H1 (cell line): ENCODE measurements around the gene TRAPPC3. TPM values are rescaled to one million over a fixed set of nuclear protein-coding genes. Genes with fewer than 3 reads are reported as not detected.

Source experiments
- CTCF ChIA-PET: fragments of 300-600 bp; sonication (Branson Sonifier 250); formaldehyde crosslinking; loops from one replicate; lab custom pipeline; 2021; ENCODE audit not compliant: partially characterized antibody; lab: Charles Lee
- POLR2A ChIA-PET: fragments of 300-600 bp; sonication (Branson Sonifier 250); formaldehyde crosslinking; loops from one replicate; lab custom pipeline; 2021; ENCODE audit warnings: inconsistent platforms; ENCODE audit not compliant: partially characterized antibody; lab: Charles Lee
- DNase-seq, 2 experiments: peaks; one replicate each; pipeline versions ENCODE4 v3.0.0 to v3.0.0-alpha.2; 2010 to 2022; ENCODE audit warnings: low spot score in 2 of 2, low read depth in 1 of 2, mixed read lengths in 1 of 2
- FAIRE-seq: peaks from 2 replicates; lab custom pipeline; 2011; peaks lifted over from hg19 to GRCh38; lab: Jason Lieb, UNC
- H2AFZ ChIP-seq: 2 replicates; pipeline ENCODE4 v1.8.1; 2012; ENCODE audit warnings: low read length, inconsistent platforms
- H2AK5ac ChIP-seq: 2 replicates; pipeline ENCODE4 v1.6.1; 2013; ENCODE audit warnings: low read depth, low read length
- H2BK120ac ChIP-seq: replicated peaks from 2 replicates; pipeline ENCODE3; 2013; ENCODE audit warnings: low read depth, low read length, inconsistent platforms
- H2BK12ac ChIP-seq: 2 replicates; pipeline ENCODE4 v1.6.1; 2013; ENCODE audit warnings: low read depth, low read length
- H2BK15ac ChIP-seq: 2 replicates; pipeline ENCODE4 v1.6.1; 2013; ENCODE audit warnings: low read length
- H2BK20ac ChIP-seq: 2 replicates; pipeline ENCODE4 v1.6.1; 2013; ENCODE audit warnings: low read length
- H2BK5ac ChIP-seq: 2 replicates; pipeline ENCODE4 v1.6.1; 2013; ENCODE audit warnings: low read depth, low read length
- H3K14ac ChIP-seq: 2 replicates; pipeline ENCODE4 v1.6.1; 2013; ENCODE audit warnings: inconsistent platforms; ENCODE audit not compliant: insufficient read length
- H3K18ac ChIP-seq: 2 replicates; pipeline ENCODE4 v1.6.1; 2013; ENCODE audit warnings: low read length; ENCODE audit errors: extremely low read depth
- H3K23ac ChIP-seq: 2 replicates; pipeline ENCODE4 v1.6.1; 2013; ENCODE audit warnings: inconsistent platforms; ENCODE audit not compliant: insufficient read length
- H3K23me2 ChIP-seq: 2 replicates; pipeline ENCODE4 v1.6.1; 2013; ENCODE audit warnings: low read depth, low read length
- H3K27ac ChIP-seq: 2 replicates; pipeline ENCODE4 v1.6.1; 2011; ENCODE audit warnings: low read depth, low read length, inconsistent platforms
- H3K27me3 ChIP-seq, 4 experiments: replicated peaks in 1 of 4; 1 replicate in 1 of 4; 2 replicates in 3 of 4; pipeline versions ENCODE4 v1.6.1 to v1.8.1; 2011 to 2013; ENCODE audit warnings: low read length in 3 of 4, mild to moderate bottlenecking in 3 of 4, inconsistent platforms in 2 of 4, mixed read lengths in 2 of 4, moderate library complexity in 1 of 4; ENCODE audit not compliant: control insufficient read depth in 3 of 4, insufficient read depth in 3 of 4; ENCODE audit errors: extremely low read depth in 1 of 4
- H3K36me3 ChIP-seq, 4 experiments: 2 replicates each; pipeline versions ENCODE4 v1.6.1 to v1.8.1; 2011 to 2013; ENCODE audit warnings: mild to moderate bottlenecking in 4 of 4, low read length in 3 of 4, moderate library complexity in 2 of 4, control low read depth in 1 of 4, inconsistent platforms in 1 of 4; ENCODE audit not compliant: insufficient read depth in 4 of 4, control insufficient read depth in 2 of 4
- H3K4ac ChIP-seq: replicated peaks from 2 replicates; pipeline ENCODE3; 2013; ENCODE audit warnings: low read length, low read depth, mixed read lengths, inconsistent platforms; ENCODE audit not compliant: insufficient read length
- H3K4me1 ChIP-seq, 4 experiments: replicated peaks in 1 of 4; 1 replicate in 1 of 4; 2 replicates in 3 of 4; pipeline versions ENCODE4 v1.6.1 to v1.8.1; 2011 to 2013; ENCODE audit warnings: low read length in 3 of 4, inconsistent platforms in 2 of 4, mixed read lengths in 1 of 4; ENCODE audit not compliant: insufficient read depth in 4 of 4, control insufficient read depth in 3 of 4
- H3K4me2 ChIP-seq, 2 experiments: 2 replicates each; pipeline versions ENCODE4 v1.6.1 to v1.8.1; 2011 to 2013; ENCODE audit warnings: low read depth in 2 of 2, low read length in 2 of 2, control low read depth in 1 of 2, inconsistent platforms in 1 of 2, mild to moderate bottlenecking in 1 of 2; ENCODE audit not compliant: insufficient read depth in 1 of 2
- H3K4me3 ChIP-seq, 4 experiments: fragments of 200-600, 300-600 bp in 1 of 4; sonication (generic), shearing (Covaris generic), sonication (Bioruptor Twin) in 1 of 4; 2 replicates each; pipeline versions ENCODE4 v1.5.1 to v1.8.1; 2011 to 2016; ENCODE audit warnings: low read length in 4 of 4, low read depth in 3 of 4, control low read depth in 2 of 4, inconsistent platforms in 2 of 4, mild to moderate bottlenecking in 2 of 4, mixed read lengths in 1 of 4, moderate library complexity in 1 of 4; ENCODE audit not compliant: insufficient read depth in 2 of 4; ENCODE audit errors: extremely low read depth in 1 of 4
- H3K56ac ChIP-seq: replicated peaks from 2 replicates; pipeline ENCODE3; 2013; ENCODE audit warnings: low read depth, mild to moderate bottlenecking, mixed read lengths, low read length, inconsistent platforms; ENCODE audit not compliant: insufficient read length
- H3K79me1 ChIP-seq: 2 replicates; pipeline ENCODE4 v1.6.1; 2013; ENCODE audit warnings: low read depth, low read length, control low read depth
- H3K79me2 ChIP-seq, 2 experiments: 2 replicates each; pipeline versions ENCODE4 v1.6.1 to v1.8.1; 2012 to 2013; ENCODE audit warnings: low read length in 2 of 2, mild to moderate bottlenecking in 2 of 2, inconsistent platforms in 1 of 2; ENCODE audit not compliant: insufficient read depth in 2 of 2, control insufficient read depth in 1 of 2
- H3K9ac ChIP-seq, 4 experiments: replicated peaks in 1 of 4; 1 replicate in 1 of 4; 2 replicates in 3 of 4; pipeline versions ENCODE4 v1.6.1 to v1.8.1; 2011 to 2013; ENCODE audit warnings: low read depth in 3 of 4, low read length in 3 of 4, control low read depth in 2 of 4, mild to moderate bottlenecking in 2 of 4, moderate library complexity in 2 of 4, inconsistent platforms in 1 of 4; ENCODE audit errors: extremely low read depth in 1 of 4
- H3K9me3 ChIP-seq, 2 experiments: 2 replicates each; pipeline versions ENCODE4 v1.6.1 to v1.8.1; 2012 to 2013; ENCODE audit warnings: mild to moderate bottlenecking in 2 of 2, moderate library complexity in 2 of 2, control low read depth in 1 of 2, inconsistent platforms in 1 of 2, low read depth in 1 of 2, low read length in 1 of 2, mixed read lengths in 1 of 2; ENCODE audit not compliant: insufficient read depth in 2 of 2
- H4K20me1 ChIP-seq, 2 experiments: replicated peaks in 1 of 2; 2 replicates each; pipeline versions ENCODE3 to v1.8.1; 2011 to 2013; ENCODE audit warnings: inconsistent platforms in 2 of 2, low read length in 2 of 2, mild to moderate bottlenecking in 1 of 2; ENCODE audit not compliant: insufficient read depth in 2 of 2, control insufficient read depth in 1 of 2
- H4K5ac ChIP-seq: 2 replicates; pipeline ENCODE4 v1.6.1; 2013; ENCODE audit warnings: low read length, low read depth, mixed read lengths, inconsistent platforms; ENCODE audit not compliant: insufficient read length
- H4K8ac ChIP-seq: 2 replicates; pipeline ENCODE4 v1.8.0; 2013; ENCODE audit warnings: mild to moderate bottlenecking, moderate library complexity, low read length, inconsistent platforms; ENCODE audit not compliant: insufficient read depth; ENCODE audit errors: extremely low read depth
- H4K91ac ChIP-seq: replicated peaks from 2 replicates; pipeline ENCODE3; 2013; ENCODE audit warnings: low read length, mixed read lengths, inconsistent platforms; ENCODE audit not compliant: insufficient read length
- ATF2 ChIP-seq: IDR thresholded peaks from 2 replicates; pipeline ENCODE4 v1.6.1; 2012; ENCODE audit warnings: low read length, inconsistent platforms
- BRCA1 ChIP-seq: IDR thresholded peaks from 2 replicates; pipeline ENCODE4 v1.6.1; 2012; ENCODE audit warnings: low read depth, low read length, improper control_type of control experiment
- CHD2 ChIP-seq: IDR thresholded peaks from 2 replicates; pipeline ENCODE4 v1.6.1; 2012; ENCODE audit warnings: low read length, improper control_type of control experiment
- GTF2F1 ChIP-seq: IDR thresholded peaks from 2 replicates; pipeline ENCODE4 v1.6.1; 2012; ENCODE audit warnings: low read depth, low read length, improper control_type of control experiment, borderline replicate concordance
- JUND ChIP-seq: IDR thresholded peaks from 2 replicates; pipeline ENCODE4 v1.6.1; 2011; ENCODE audit warnings: mild to moderate bottlenecking, improper control_type of control experiment, low read length
- KDM1A ChIP-seq: fragments of 200-600, 300-600 bp; sonication (generic); IDR thresholded peaks from 2 replicates; pipeline ENCODE4 v1.7.1; 2016; ENCODE audit warnings: mild to moderate bottlenecking, low read length, borderline replicate concordance
- KDM4A ChIP-seq: IDR thresholded peaks from one replicate; pipeline ENCODE4 v1.7.1; 2012; ENCODE audit warnings: low read depth, mild to moderate bottlenecking, moderate library complexity, low read length, inconsistent platforms; ENCODE audit not compliant: severe bottlenecking
- POLR2A ChIP-seq, 2 experiments: IDR thresholded peaks; 1 replicate in 1 of 2; 2 replicates in 1 of 2; pipeline ENCODE4 v1.6.1; 2011; ENCODE audit warnings: low read depth in 2 of 2, low read length in 2 of 2, mild to moderate bottlenecking in 2 of 2; ENCODE audit errors: control extremely low read depth in 1 of 2
- RAD21 ChIP-seq, 2 experiments: IDR thresholded peaks in 1 of 2; conservative IDR thresholded peaks in 1 of 2; 2 replicates each; pipeline ENCODE4 v1.6.1; 2011; ENCODE audit warnings: low read depth in 2 of 2, low read length in 2 of 2, improper control_type of control experiment in 1 of 2, inconsistent platforms in 1 of 2, mild to moderate bottlenecking in 1 of 2, moderate library complexity in 1 of 2
- TBP ChIP-seq: IDR thresholded peaks from 2 replicates; pipeline ENCODE4 v1.6.1; 2011; ENCODE audit warnings: low read depth, low read length, improper control_type of control experiment
- USF2 ChIP-seq: IDR thresholded peaks from 2 replicates; pipeline ENCODE4 v1.6.1; 2011; ENCODE audit warnings: low read length, improper control_type of control experiment
- WGBS, 2 experiments: shearing (Covaris generic) in 1 of 2; methylation state at CpG; one replicate each; pipeline versions ENCODE4 v1.1.6 to v1.1.7; 2013 to 2015; ENCODE audit warnings: low lambda C conversion rate in 2 of 2, mixed read lengths in 2 of 2, inconsistent platforms in 1 of 2, low coverage in 1 of 2, missing lambda C conversion rate in 1 of 2; ENCODE audit not compliant: insufficient replicate concordance in 2 of 2, insufficient coverage in 1 of 2, insufficient read length in 1 of 2; ENCODE audit errors: extremely low coverage in 1 of 2, missing lambda C conversion rate in 1 of 2; 5-methylcytosine and 5-hydroxymethylcytosine counted together
- polyA plus RNA-seq, 7 experiments: library from polyadenylated mRNA; depleted of rRNA in 3 of 7; stranded (reverse) in 5 of 7; unstranded in 2 of 7; fragments of >200 nt in 5 of 7; fragments of 200-250 nt in 2 of 7; gene quantifications; 1 replicate in 5 of 7; 2 replicates in 1 of 7; 4 replicates in 1 of 7; pipeline versions ENCODE4 v1.2.1 to v1.2.3, GENCODE V29; 2011 to 2013; ENCODE audit warnings: missing spikeins in 2 of 7, mixed read lengths in 2 of 7
- total RNA-seq: library from RNA; stranded (reverse); fragmentation: NEBNext Ultra II Directional; extraction: Animal tissue kit (Norgen Biotek cat#: 25700); gene quantifications from 2 replicates; pipeline ENCODE4 v1.2.1, GENCODE V29; 2021

Gene TRAPPC3
- total and polyA plus RNA-seq, 2 of the 8 experiments (the other 6 are each of a cell fraction or from before 2014, with no cell fraction given): 47.8 to 51.0 TPM

GRCh38 chr1:36182734-36183133, 33.4 kb upstream of the TRAPPC3 start:
- Histone ChIP-seq H3K4me3 (no peak overlapping the region), H2BK12ac (no peak overlapping the region), H2BK15ac (no peak overlapping the region), H3K36me3 (peaks cover 5 to 12% (median 7%) of the 10 kb centered on the region in 4 experiments; a peak in 6 of 8 replicates), H3K79me2 (no peaks in the 10 kb centered on the region), H4K91ac (no peak overlapping the region), H4K8ac (no peak overlapping the region), H2AK5ac (no peak overlapping the region), H2BK20ac (no peak overlapping the region), H3K4me2 (no peak overlapping the region), H2AFZ (no peak overlapping the region), H2BK5ac (no peak overlapping the region), H4K20me1 (peaks cover 0 to 6% of the 10 kb centered on the region in 2 experiments), H3K9me3 (no peaks in the 10 kb centered on the region), H3K18ac (no peak overlapping the region), H2BK120ac (no peak overlapping the region), H3K56ac (no peak overlapping the region), H3K4me1 (peaks cover 7 to 14% (median 9%) of the 10 kb centered on the region in 4 experiments; a peak in 6 of 7 replicates), H3K23ac (no peak overlapping the region), H3K14ac (no peak overlapping the region), H3K23me2 (peaks cover 9% of the 10 kb centered on the region; the same call in 1 of the 2 replicates), H3K27ac (no peak overlapping the region), H4K5ac (no peak overlapping the region), H3K27me3 (no peaks in the 10 kb centered on the region), H3K79me1 (no peaks in the 10 kb centered on the region), H3K4ac (no peak overlapping the region), H3K9ac (no peak overlapping the region)
- WGBS, 2 experiments: 67% methylated on average over 2 of the region's 2 CpGs; no CpG with 5 or more reads in 1 of the 2 experiments
- ChIA-PET POLR2A (interaction anchor here (0.7 to 2.8 kb wide), 8 partner anchors 12 to 42 kb away, joined by 3 to 12 read pairs (median 5); partner anchors contain the start of genes MAP7D1 and TRAPPC3), CTCF (interaction anchor here (0.6 to 13.3 kb wide), 9 partner anchors 15 to 103 kb away, joined by 3 to 261 read pairs (median 4); partner anchors contain the start of genes MAP7D1 and TRAPPC3)
- FAIRE-seq (peak; percentile 19), DNase-seq (no peak)
- TF ChIP-seq KDM1A (no peak), ATF2 (no peak), POLR2A (IDR thresholded peaks at IDR 0.05; ENCODE audit: control extremely low read depth in 1 of 2, low read depth in 2 of 2, low read length in 2 of 2) (no peak), KDM4A (no peak), CHD2 (no peak), RAD21 (IDR thresholded peaks at IDR 0.05 in 1 of 2, conservative IDR thresholded peaks at IDR 0.05 in 1 of 2; ENCODE audit: low read depth in 2 of 2, low read length in 2 of 2) (no peak), TBP (no peak), BRCA1 (no peak), USF2 (no peak), JUND (no peak), GTF2F1 (no peak)
